ENCODE results near the gene KRT83.
"Not testable (repeated sequence)": the region's sequence is repeated elsewhere in the genome, so short reads cannot be mapped to it uniquely, and the experiment has no call there.

The KRT83 gene

GRCh38 chr12:52293926-52294325 lies 27.3 kb downstream of the KRT83 start (continued):
- no peak for TF ChIP-seq ZNF623 (tag by site-specific recombination; IDR thresholded peaks at IDR 0.05)
- TF ChIP-seq ZBTB48 (tag by site-specific recombination; IDR thresholded peaks at IDR 0.05): no peak

- POLR2A ChIA-PET: no interaction called here
- CTCF ChIA-PET: interaction anchor here (1.3 to 1.5 kb wide), 3 partner anchors 12 to 24 kb away, joined by 3 to 9 read pairs (median 8); no protein-coding TSS in a partner anchor
Measured at GRCh38 chr12:52291267-52291935, 29.8 kb downstream of the KRT83 start, which contains the start of gene KRT81. Gene KRT81 (minus strand): TSS chr12:52291534. CDS start chr12:52291465, 69 bp downstream.

GRCh38 chr12:52290483-52291134 lies 30.6 kb downstream of the KRT83 start:
- H3K9me3 ChIP-seq (ENCODE audit: control insufficient read depth, insufficient read depth, low read depth, low read length); POLR2A ChIA-PET; H3K36me3 ChIP-seq (ENCODE audit: control insufficient read depth in 2 of 2, insufficient read depth in 1 of 2, low read length in 2 of 2); H3K4me1 ChIP-seq (ENCODE audit: control insufficient read depth, insufficient read depth, low read length); H3K27ac ChIP-seq (ENCODE audit: extremely low read depth, low read depth, low read length); CTCF ChIA-PET; H3K4me3 ChIP-seq (ENCODE audit: low read depth, low read length): not testable (repeated sequence)

More at GRCh38 chr12:52291267-52291935, 29.8 kb downstream of the KRT83 start, which contains the start of gene KRT81:
- no peak within 1 kb of the TSS for H3K27ac ChIP-seq (ENCODE audit: extremely low read depth, low read depth, low read length)
- no peaks in the 10 kb centered on the region for H3K4me1 ChIP-seq (ENCODE audit: control insufficient read depth, insufficient read depth, low read length)
- TF ChIP-seq ZNF404 (tag by site-specific recombination; IDR thresholded peaks at IDR 0.05) (no peak), KLF7 (tag by site-specific recombination; IDR thresholded peaks at IDR 0.05; ENCODE audit: borderline replicate concordance) (no peak)
- no peak within 1 kb of the TSS for H3K4me3 ChIP-seq (ENCODE audit: low read depth, low read length)
- H3K9me3 ChIP-seq (ENCODE audit: control insufficient read depth, insufficient read depth, low read depth, low read length): no peaks in the 10 kb centered on the region
- no peaks in the 10 kb centered on the region for H3K36me3 ChIP-seq (ENCODE audit: control insufficient read depth in 2 of 2, insufficient read depth in 1 of 2, low read length in 2 of 2)

- H3K36me3 ChIP-seq (ENCODE audit: control insufficient read depth in 2 of 2, insufficient read depth in 1 of 2, low read length in 2 of 2); H3K27ac ChIP-seq (ENCODE audit: extremely low read depth, low read depth, low read length); POLR2A ChIA-PET; H3K9me3 ChIP-seq (ENCODE audit: control insufficient read depth, insufficient read depth, low read depth, low read length); H3K4me1 ChIP-seq (ENCODE audit: control insufficient read depth, insufficient read depth, low read length); H3K4me3 ChIP-seq (ENCODE audit: low read depth, low read length): not testable (repeated sequence)
- CTCF ChIA-PET: interaction anchor here (1.0 to 1.8 kb wide), 2 partner anchors 9 to 131 kb away, joined by 3 to 7 read pairs; no protein-coding TSS in a partner anchor
Measured at GRCh38 chr12:52287816-52288805, 33.1 kb downstream of the KRT83 start.

- H3K9me3 ChIP-seq (ENCODE audit: control insufficient read depth, insufficient read depth, low read depth, low read length); POLR2A ChIA-PET: not testable (repeated sequence)
Measured at GRCh38 chr12:52286857-52287785, 34.1 kb downstream of the KRT83 start.

GRCh38 chr12:52285851-52286530 lies 35.2 kb downstream of the KRT83 start:
- Histone ChIP-seq H3K36me3 (ENCODE audit: control insufficient read depth in 2 of 2, insufficient read depth in 1 of 2, low read length in 2 of 2) (no peaks in the 10 kb centered on the region), H3K27ac (ENCODE audit: extremely low read depth, low read depth, low read length) (no peak overlapping the region), H3K4me3 (ENCODE audit: low read depth, low read length) (no peak overlapping the region), H3K9me3 (ENCODE audit: control insufficient read depth, insufficient read depth, low read depth, low read length) (no peaks in the 10 kb centered on the region), H3K4me1 (ENCODE audit: control insufficient read depth, insufficient read depth, low read length) (no peaks in the 10 kb centered on the region)
- ChIA-PET CTCF (interaction anchor here (0.6 to 3.3 kb wide), 13 partner anchors 8 to 720 kb away, joined by 3 to 12 read pairs (median 4); partner anchors contain the start of gene EIF4B), POLR2A (no interaction called here)
- no peak for TF ChIP-seq ZNF660 (tag by site-specific recombination; IDR thresholded peaks at IDR 0.05)
- TF ChIP-seq SP3 (tag by site-specific recombination; IDR thresholded peaks at IDR 0.05): no peak
- no peak for TF ChIP-seq ZNF585B (tag by site-specific recombination; IDR thresholded peaks at IDR 0.05)
- TF ChIP-seq PATZ1 (tag by site-specific recombination; IDR thresholded peaks at IDR 0.05): no peak
- no peak for TF ChIP-seq ZNF148 (tag by site-specific recombination; IDR thresholded peaks at IDR 0.05; ENCODE audit: borderline replicate concordance)

More at GRCh38 chr12:52286857-52287785, 34.1 kb downstream of the KRT83 start:
- CTCF ChIA-PET: interaction anchor here (0.5 to 1.8 kb wide), 16 partner anchors 8 to 719 kb away, joined by 3 to 7 read pairs (median 3); partner anchors contain the start of gene EIF4B
- H3K4me1 ChIP-seq (ENCODE audit: control insufficient read depth, insufficient read depth, low read length); H3K27ac ChIP-seq (ENCODE audit: extremely low read depth, low read depth, low read length); H3K36me3 ChIP-seq (ENCODE audit: control insufficient read depth in 2 of 2, insufficient read depth in 1 of 2, low read length in 2 of 2); H3K4me3 ChIP-seq (ENCODE audit: low read depth, low read length): not testable (repeated sequence)

Data from HEK293 (cell line).